HepG2 (cell line): ENCODE measurements around the gene FLG. TPM values are rescaled to one million over a fixed set of nuclear protein-coding genes. Genes with fewer than 3 reads are reported as not detected.

ENCODE experiments used
- ATAC-seq: fragments of 200-7000 bp; cut with Tn5 transposase; 3 replicates; pipeline ENCODE4 v1.9.1; 2020; ENCODE audit warnings: mild to moderate bottlenecking, moderate library complexity
- BruUV-seq: library from RNA; stranded (reverse); fragments of 400-500 nt; replicated peaks from 2 replicates; lab custom pipeline; 2021; lab: Mats Ljungman, UMichigan
- CTCF ChIA-PET: fragments of 300-600 bp; formaldehyde crosslinking; extraction: SDS; loops from one replicate; lab custom pipeline; 2021; ENCODE audit warnings: low total read pairs, inconsistent platforms, low intra/inter-chr PET ratio; lab: Yijun Ruan, JAX
- POLR2A ChIA-PET: fragments of 350-600 bp; sonication (Branson Sonifier 250); formaldehyde crosslinking; loops from one replicate; lab custom pipeline; 2020; ENCODE audit warnings: antibody characterized with exemption, inconsistent platforms; lab: Yijun Ruan, JAX
- DNase-seq: peaks from one replicate; pipeline ENCODE4 v3.0.0-alpha.2; 2015; ENCODE audit warnings: low spot score
- FAIRE-seq: peaks from 3 replicates; lab custom pipeline; 2011; peaks lifted over from hg19 to GRCh38; lab: Jason Lieb, UNC
- H2AFZ ChIP-seq: one replicate; pipeline ENCODE4 v1.6.1; 2011; ENCODE audit warnings: low read length, inconsistent platforms
- H3K27ac ChIP-seq: fragments of 300-600 bp; 3 replicates; pipeline ENCODE4 v1.8.0; 2011; ENCODE audit warnings: mixed run types, mild to moderate bottlenecking, mixed read lengths, low read length, inconsistent platforms; ENCODE audit not compliant: insufficient read depth; ENCODE audit errors: extremely low read length
- H3K27me3 ChIP-seq, 2 experiments: fragments of 200-600 bp in 1 of 2; 2 replicates in 1 of 2; 3 replicates in 1 of 2; pipeline versions ENCODE4 v1.6.0 to v1.8.0; 2011; ENCODE audit warnings: low read length in 2 of 2, mild to moderate bottlenecking in 2 of 2, moderate library complexity in 2 of 2, inconsistent platforms in 1 of 2; ENCODE audit not compliant: insufficient read depth in 2 of 2, control insufficient read depth in 1 of 2
- H3K36me3 ChIP-seq, 2 experiments: fragments of 200-600 bp in 1 of 2; replicated peaks in 1 of 2; 2 replicates in 1 of 2; 3 replicates in 1 of 2; pipeline versions ENCODE4 v1.5.1 to v1.8.0; 2011; ENCODE audit warnings: low read length in 2 of 2, inconsistent platforms in 1 of 2; ENCODE audit not compliant: insufficient read depth in 2 of 2, control insufficient read depth in 1 of 2
- H3K4me1 ChIP-seq: 2 replicates; pipeline ENCODE4 v1.5.1; 2012; ENCODE audit warnings: low read length, inconsistent platforms; ENCODE audit not compliant: insufficient read depth
- H3K4me2 ChIP-seq: 2 replicates; pipeline ENCODE4 v1.6.0; 2011; ENCODE audit warnings: low read depth, low read length, inconsistent platforms
- H3K4me3 ChIP-seq, 3 experiments: fragments of 200-600 bp in 1 of 3; sonication (generic), shearing (Covaris generic) in 1 of 3; replicated peaks in 1 of 3; 2 replicates each; pipeline ENCODE4 v1.5.1; 2011 to 2016; ENCODE audit warnings: low read length in 3 of 3, inconsistent platforms in 2 of 3, low read depth in 2 of 3, mild to moderate bottlenecking in 2 of 3, control low read depth in 1 of 3, mixed read lengths in 1 of 3; ENCODE audit not compliant: insufficient read depth in 1 of 3
- H3K79me2 ChIP-seq: one replicate; pipeline ENCODE4 v1.6.1; 2011; ENCODE audit warnings: low read length, inconsistent platforms; ENCODE audit not compliant: insufficient read depth
- H3K9ac ChIP-seq: 2 replicates; pipeline ENCODE4 v1.6.0; 2011; ENCODE audit warnings: mild to moderate bottlenecking, low read depth, low read length, inconsistent platforms; ENCODE audit not compliant: insufficient read depth
- H3K9me3 ChIP-seq: 2 replicates; pipeline ENCODE4 v1.5.1; 2012; ENCODE audit warnings: mild to moderate bottlenecking, low read length
- H4K20me1 ChIP-seq: 2 replicates; pipeline ENCODE4 v1.6.0; 2011; ENCODE audit warnings: inconsistent platforms, mild to moderate bottlenecking, low read length, moderate library complexity; ENCODE audit not compliant: insufficient read depth
- ATAD3A ChIP-seq: sonication (generic); formaldehyde crosslinking; IDR thresholded peaks from 2 replicates; pipeline ENCODE4 v1.4.0; 2020; ENCODE audit warnings: missing genetic modification reagents
- CBX2 ChIP-seq, 2 experiments: fragments of 200-600 bp in 1 of 2; sonication (generic); formaldehyde crosslinking in 1 of 2; IDR thresholded peaks; 2 replicates each; pipeline versions ENCODE4 v1.7.0 to v1.8.1; 2018 to 2022; ENCODE audit warnings: low read depth in 2 of 2, low read length in 1 of 2, mild to moderate bottlenecking in 1 of 2, missing genetic modification reagents in 1 of 2
- DR1 ChIP-seq: sonication (generic); formaldehyde crosslinking; IDR thresholded peaks from 2 replicates; pipeline ENCODE4 v1.8.0; 2021; ENCODE audit warnings: mild to moderate bottlenecking, missing genetic modification reagents, inconsistent platforms
- E2F1 ChIP-seq: sonication (generic); formaldehyde crosslinking; IDR thresholded peaks from 2 replicates; pipeline ENCODE4 v1.5.0; 2020; ENCODE audit warnings: missing genetic modification reagents
- FUBP1 ChIP-seq: sonication (generic); formaldehyde crosslinking; IDR thresholded peaks from 2 replicates; pipeline ENCODE4 v1.5.1; 2020; ENCODE audit warnings: missing genetic modification reagents, mild to moderate bottlenecking, borderline replicate concordance
- GLI4 ChIP-seq: sonication (generic); formaldehyde crosslinking; IDR thresholded peaks from 2 replicates; pipeline ENCODE4 v1.5.1; 2020; ENCODE audit warnings: missing genetic modification reagents, mild to moderate bottlenecking, moderate library complexity, borderline replicate concordance
- HBP1 ChIP-seq: IDR thresholded peaks from 2 replicates; pipeline ENCODE4 v1.6.1; 2016; ENCODE audit warnings: low read depth, control low read depth
- KLF9 ChIP-seq: IDR thresholded peaks from 2 replicates; pipeline ENCODE4 v1.6.1; 2016; ENCODE audit warnings: low read depth
- MZF1 ChIP-seq: sonication (generic); formaldehyde crosslinking; IDR thresholded peaks from 2 replicates; pipeline ENCODE4 v1.8.1; 2023; ENCODE audit warnings: mild to moderate bottlenecking, missing genetic modification reagents, borderline replicate concordance
- POGK ChIP-seq: sonication (generic); formaldehyde crosslinking; conservative IDR thresholded peaks from 2 replicates; pipeline ENCODE4 v1.8.0; 2022; ENCODE audit warnings: mild to moderate bottlenecking, moderate library complexity, missing genetic modification reagents
- PRMT3 ChIP-seq: sonication (generic); formaldehyde crosslinking; IDR thresholded peaks from 2 replicates; pipeline ENCODE4 v1.8.1; 2022; ENCODE audit warnings: low read depth, mild to moderate bottlenecking, moderate library complexity, missing genetic modification reagents, borderline replicate concordance
- TFDP2 ChIP-seq: sonication (generic); formaldehyde crosslinking; IDR thresholded peaks from 2 replicates; pipeline ENCODE4 v1.4.0; 2020; ENCODE audit warnings: missing genetic modification reagents
- TOPORS ChIP-seq: sonication (generic); formaldehyde crosslinking; IDR thresholded peaks from 2 replicates; pipeline ENCODE4 v1.8.0; 2023; ENCODE audit warnings: mild to moderate bottlenecking, missing genetic modification reagents
- XRCC5 ChIP-seq: fragments of 200-400 bp; formaldehyde crosslinking; optimal IDR thresholded peaks from 2 replicates; pipeline ENCODE3; 2017; ENCODE audit warnings: mild to moderate bottlenecking, low read length
- ZNF121 ChIP-seq: sonication (generic); formaldehyde crosslinking; IDR thresholded peaks from 2 replicates; pipeline ENCODE4 v1.5.0; 2020; ENCODE audit warnings: mild to moderate bottlenecking, missing genetic modification reagents
- ZNF3 ChIP-seq: IDR thresholded peaks from 2 replicates; pipeline ENCODE4 v1.7.0; 2017; ENCODE audit warnings: inconsistent platforms
- ZNF773 ChIP-seq: sonication (generic); formaldehyde crosslinking; IDR thresholded peaks from 2 replicates; pipeline ENCODE4 v1.4.0; 2020; ENCODE audit warnings: missing genetic modification reagents, borderline replicate concordance
- WGBS: methylation state at CpG from one replicate; pipeline ENCODE4 v1.1.6; 2017; ENCODE audit warnings: low lambda C conversion rate; 5-methylcytosine and 5-hydroxymethylcytosine counted together
- in situ Hi-C: cut with HindIII; loops from 2 replicates; pipeline ENCODE4 v1.10.0; 2017; ENCODE audit warnings: low pct_unique_long_range_greater_than_20kb; ENCODE audit not compliant: extremely low pct_ligation_motif_present
- intact Hi-C: fragments of 100-400 bp; cut with micrococcal nuclease; formaldehyde crosslinking; loops from one replicate; pipeline ENCODE4 v1.10.0; 2022; ENCODE audit not compliant: unreplicated experiment
- polyA plus RNA-seq, 8 experiments: library from polyadenylated mRNA; depleted of rRNA in 3 of 8; stranded (reverse) in 7 of 8; unstranded in 1 of 8; fragments of >200 nt; fragmentation: Illumina TruSeq in 4 of 8; extraction: Trizol in 4 of 8; gene quantifications; 2 replicates each; pipeline versions ENCODE4 v1.2.1 to v1.2.3, GENCODE V29; 2011 to 2016; ENCODE audit warnings: low read depth in 4 of 8, missing spikeins in 1 of 8, mixed read lengths in 1 of 8; ENCODE audit not compliant: insufficient read depth in 1 of 8
- total RNA-seq, 5 experiments: library from RNA; depleted of rRNA; stranded (reverse); fragments of >200 nt; fragmentation: Illumina TruSeq; extraction: Trizol; gene quantifications; 2 replicates each; pipeline ENCODE4 v1.2.3, GENCODE V29; 2016; ENCODE audit warnings: low read depth in 1 of 5

The FLG gene
- total and polyA plus RNA-seq, 2 of the 13 experiments (the other 11 are each of a cell fraction or from before 2014, with no cell fraction given), result 0.01 TPM; not detected in 1

- TF ChIP-seq HBP1 (CRISPR knock-in tag), result no peak
- TF ChIP-seq GLI4 (CRISPR knock-in tag), result no peak
- no peak for TF ChIP-seq PRMT3
- no peak for TF ChIP-seq CBX2 (IDR thresholded peaks at IDR 0.05; ENCODE audit: low read depth, low read length)
- no peak for TF ChIP-seq CBX2 (CRISPR knock-in tag; IDR thresholded peaks at IDR 0.05; ENCODE audit: low read depth)
- TF ChIP-seq E2F1 (CRISPR knock-in tag), result no peak
- TF ChIP-seq KLF9 (CRISPR knock-in tag), result no peak
- no peak for TF ChIP-seq POGK (CRISPR knock-in tag)
- no peak for TF ChIP-seq ZNF3 (CRISPR knock-in tag)
- TF ChIP-seq ZNF773, result no peak
- TF ChIP-seq, all 625 proteins: peak for 0
Measured at GRCh38 chr1:152359906-152360305, 34.9 kb upstream of the FLG start, which contains the start of gene FLG2 (continued).

- WGBS, result 20% methylated on average over 1 of the region's 1 CpG
- Histone ChIP-seq H3K4me2 (no peak overlapping the region), H3K9me3 (peaks cover 52% of the 10 kb centered on the region), H3K4me1 (no peaks in the 10 kb centered on the region), H3K4me3 (no peak overlapping the region), H3K27ac (no peak overlapping the region), H3K36me3 (no peaks in the 10 kb centered on the region), H4K20me1 (no peaks in the 10 kb centered on the region), H3K27me3 (no peaks in the 10 kb centered on the region), H3K79me2 (no peaks in the 10 kb centered on the region), H2AFZ (no peak overlapping the region), H3K9ac (no peak overlapping the region)
- in situ Hi-C loops (no loop called here), intact Hi-C loops (no loop called here)
- no TSS peak for BruUV-seq
- ChIA-PET CTCF (no interaction called here), POLR2A (no interaction called here)
- FAIRE-seq (no peak), ATAC-seq (no peak), DNase-seq (no peak)
- TF ChIP-seq DR1 (CRISPR knock-in tag) (no peak), TFDP2 (CRISPR knock-in tag) (no peak), ZNF121 (CRISPR knock-in tag) (no peak), XRCC5 (no peak), ATAD3A (no peak), FUBP1 (CRISPR knock-in tag) (no peak), TOPORS (no peak), MZF1 (CRISPR knock-in tag) (no peak)
Measured at GRCh38 chr1:152356736-152357135, 31.7 kb upstream of the FLG start.
